Central memory CD4-positive, alpha-beta T cell (primary cell): ENCODE measurements around the gene SIGLEC14.

Source experiments
- DNase-seq: peaks from one replicate; pipeline ENCODE4 v3.0.0; 2022

Gene SIGLEC14

DNA sequence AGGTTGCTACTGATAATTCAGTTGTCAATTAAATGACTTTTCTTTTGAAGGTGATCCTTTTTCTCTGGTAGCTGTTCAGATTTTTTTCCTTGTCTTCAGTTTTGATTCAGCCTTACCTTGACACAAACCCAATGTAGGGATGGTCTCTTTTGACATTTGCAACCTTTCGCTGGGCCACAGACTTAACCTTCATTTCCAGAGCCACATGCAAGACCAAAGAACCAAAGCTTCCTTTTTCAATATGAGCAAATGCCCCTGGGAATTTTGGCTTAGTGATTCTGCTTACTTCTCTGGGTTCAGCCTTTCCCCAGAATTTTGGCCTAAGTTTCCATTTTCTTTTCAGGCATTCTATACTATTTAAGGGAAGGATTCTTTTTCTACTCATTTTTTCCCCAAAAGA lies 36.0 kb downstream of the SIGLEC14 start:
- no peak for DNase-seq

- peak; percentile 24 for DNase-seq
These were observed 38.6 kb downstream of the SIGLEC14 start for GRCh38 chr19:51607920-51608562.

- no peak for DNase-seq
These were observed 39.5 kb downstream of the SIGLEC14 start for GRCh38 chr19:51607077-51607476.

DNA sequence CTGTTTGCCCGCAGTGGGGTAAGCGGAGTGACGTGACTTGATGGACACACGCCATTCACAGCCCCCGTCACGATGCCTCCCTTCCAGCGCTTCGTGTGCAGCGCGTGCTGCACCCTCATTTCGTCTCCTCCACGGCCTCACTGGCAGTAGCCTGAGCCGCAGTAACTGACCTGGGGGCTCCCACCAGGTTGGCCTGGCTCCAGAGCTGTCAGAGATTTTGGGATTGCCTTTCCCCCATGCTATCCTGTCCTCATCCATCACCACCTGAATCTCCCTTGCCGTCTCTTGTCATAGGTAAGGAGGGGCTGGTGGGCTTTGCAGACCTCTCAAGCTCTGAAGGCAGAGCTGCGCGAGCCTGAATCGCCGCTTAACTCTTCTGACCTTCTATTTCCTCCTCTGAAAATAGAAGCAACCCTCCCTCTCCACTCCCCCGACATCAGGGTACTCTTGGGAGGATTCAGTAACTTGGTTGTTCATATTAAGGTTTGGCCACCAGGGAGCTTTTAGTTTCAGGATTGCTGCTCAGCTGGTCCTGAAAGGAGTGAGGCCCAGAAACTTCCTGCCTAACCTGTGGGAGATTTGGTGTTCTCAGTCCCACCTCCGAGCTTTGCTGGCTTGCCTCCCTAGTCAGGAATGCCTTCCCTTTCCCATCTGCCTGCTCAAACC lies 44.3 kb downstream of the SIGLEC14 start:
- DNase-seq, result no peak

GRCh38 chr19:51600940-51601580 lies 45.6 kb downstream of the SIGLEC14 start:
- no peak for DNase-seq

DNA sequence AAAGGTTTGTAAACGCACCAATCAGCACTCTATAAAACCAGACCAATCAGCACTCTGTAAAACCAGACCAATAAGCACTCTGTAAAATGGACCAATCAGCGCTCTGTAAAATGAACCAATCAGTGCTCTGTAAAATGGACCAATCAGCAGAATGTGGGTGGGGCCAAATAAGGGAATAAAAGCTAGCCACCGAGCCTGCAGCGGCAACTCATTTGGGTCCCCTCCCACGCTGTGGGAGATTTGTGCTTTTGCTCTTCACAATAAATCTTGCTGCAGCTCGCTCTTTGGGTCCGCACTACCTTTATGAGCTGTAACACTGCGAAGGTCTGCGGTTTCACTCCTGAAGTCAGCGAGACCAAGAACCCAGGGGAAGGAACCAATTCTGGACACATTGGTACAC lies 47.5 kb downstream of the SIGLEC14 start:
- no peak for DNase-seq

GRCh38 chr19:51598159-51598915 lies 48.3 kb downstream of the SIGLEC14 start:
- no peak for DNase-seq

DNA sequence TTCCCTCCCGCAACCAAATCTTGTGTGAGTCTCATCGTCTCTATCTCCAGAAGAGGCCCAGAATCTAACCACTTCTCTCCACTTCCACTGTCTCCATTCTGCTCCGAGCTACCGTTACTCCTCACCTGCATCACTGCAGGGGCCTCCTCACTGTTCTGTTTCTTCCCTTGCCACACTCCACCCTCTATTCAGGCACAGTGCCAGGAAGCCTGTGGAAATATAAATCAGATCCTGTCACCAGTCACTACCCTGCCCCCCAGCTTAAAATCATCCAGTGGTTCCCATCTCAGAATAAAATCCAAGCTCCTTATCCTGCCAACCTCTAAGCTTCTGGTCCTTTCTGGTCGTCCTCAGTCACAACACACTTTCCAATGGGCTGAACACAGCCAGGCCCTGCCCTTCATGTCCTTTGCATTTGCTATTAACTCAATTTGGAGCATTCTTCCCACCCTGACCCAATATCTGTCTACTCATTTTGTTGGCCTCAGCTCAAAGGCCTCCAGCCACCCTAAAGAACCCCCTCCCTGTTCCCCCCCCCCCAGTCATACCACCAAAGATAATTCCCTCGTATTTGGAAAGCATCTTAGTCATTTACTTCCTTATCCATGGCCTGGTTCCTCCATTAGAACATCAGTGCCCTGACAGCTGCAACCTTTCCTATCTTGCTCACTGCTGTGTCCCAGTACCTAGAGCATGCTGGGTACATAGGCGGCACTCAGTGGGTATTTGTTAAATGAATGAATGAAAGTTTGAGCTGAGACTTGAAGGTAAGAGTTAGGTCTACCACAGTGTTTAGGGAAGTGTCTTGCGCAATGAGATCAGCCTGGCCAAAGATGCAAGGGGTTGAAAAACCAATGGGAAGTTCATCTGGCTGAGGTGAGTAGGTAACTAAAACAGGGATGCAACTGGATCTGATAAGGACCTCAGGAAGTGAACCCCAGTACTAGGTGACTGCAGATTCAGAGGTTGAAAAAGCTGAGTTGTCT lies 51.1 kb downstream of the SIGLEC14 start:
- no peak for DNase-seq

DNA sequence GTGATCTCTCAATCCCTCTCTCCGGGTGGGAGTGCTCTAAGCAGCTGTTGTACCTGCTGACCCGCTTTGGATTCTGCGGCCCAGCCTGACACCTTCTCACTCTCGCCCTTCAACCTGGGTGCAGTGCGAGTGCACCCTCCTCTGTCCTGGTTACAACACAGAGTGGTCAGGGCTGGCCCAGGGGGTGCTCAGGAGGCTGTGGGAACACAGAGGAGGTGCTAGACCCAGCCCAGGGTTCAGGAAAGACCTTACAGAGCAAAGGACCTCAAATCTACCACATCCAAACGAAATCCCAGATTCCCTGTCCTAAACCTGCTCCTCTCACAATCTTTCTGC lies 51.9 kb downstream of the SIGLEC14 start:
- no peak for DNase-seq

GRCh38 chr19:51593969-51594773 lies 52.5 kb downstream of the SIGLEC14 start:
- DNase-seq, result peak; percentile 92

GRCh38 chr19:51593138-51593890 lies 53.3 kb downstream of the SIGLEC14 start:
- DNase-seq, result no peak
